HEK293T (cell line): ENCODE measurements around the gene ZNF777.
"Not testable (repeated sequence)": the region's sequence is repeated elsewhere in the genome, so short reads cannot be mapped to it uniquely, and the experiment has no call there.

Experiments
- CTCF ChIA-PET: fragments of 350-600 bp; formaldehyde crosslinking; extraction: SDS; loops from one replicate; lab custom pipeline; 2021; ENCODE audit warnings: antibody characterized with exemption, inconsistent platforms; lab: Yijun Ruan, JAX
- POLR2A ChIA-PET: fragments of 350-600 bp; formaldehyde crosslinking; extraction: SDS; loops from one replicate; lab custom pipeline; 2020; ENCODE audit warnings: antibody characterized with exemption, inconsistent platforms; lab: Yijun Ruan, JAX
- DNase-seq: peaks from one replicate; pipeline ENCODE4 v3.0.0; 2012; ENCODE audit warnings: mixed read lengths; ENCODE audit errors: extremely low spot score
- ARNT ChIP-seq: fragments of 450-650 bp; IDR thresholded peaks from 2 replicates; pipeline ENCODE4 v1.6.1; 2017; ENCODE audit warnings: mild to moderate bottlenecking
- BHLHE40 ChIP-seq: fragments of 450-650 bp; IDR thresholded peaks from 2 replicates; pipeline ENCODE4 v1.6.1; 2016; ENCODE audit warnings: mild to moderate bottlenecking, moderate library complexity, borderline replicate concordance
- CTBP1 ChIP-seq: fragments of 450-650 bp; IDR thresholded peaks from 2 replicates; pipeline ENCODE4 v1.6.1; 2016; ENCODE audit warnings: borderline replicate concordance
- ELF4 ChIP-seq: fragments of 450-650 bp; IDR thresholded peaks from 2 replicates; pipeline ENCODE4 v1.6.1; 2017; ENCODE audit warnings: antibody characterized with exemption
- FOXA1 ChIP-seq: fragments of 450-650 bp; IDR thresholded peaks from 2 replicates; pipeline ENCODE4 v1.6.1; 2016; ENCODE audit warnings: mild to moderate bottlenecking
- FOXK2 ChIP-seq: fragments of 450-650 bp; IDR thresholded peaks from 2 replicates; pipeline ENCODE4 v1.6.1; 2016; ENCODE audit warnings: mild to moderate bottlenecking
- FOXM1 ChIP-seq: fragments of 450-650 bp; IDR thresholded peaks from 2 replicates; pipeline ENCODE4 v1.6.1; 2017; ENCODE audit warnings: mild to moderate bottlenecking, borderline replicate concordance
- HDGF ChIP-seq: fragments of 450-650 bp; IDR thresholded peaks from 2 replicates; pipeline ENCODE4 v1.6.1; 2017; ENCODE audit warnings: antibody characterized with exemption, borderline replicate concordance
- L3MBTL2 ChIP-seq: fragments of 450-650 bp; conservative IDR thresholded peaks from 2 replicates; pipeline ENCODE4 v1.6.1; 2016; ENCODE audit warnings: mild to moderate bottlenecking
- LEF1 ChIP-seq: fragments of 450-650 bp; IDR thresholded peaks from 2 replicates; pipeline ENCODE4 v1.6.1; 2017; ENCODE audit warnings: mild to moderate bottlenecking, borderline replicate concordance
- NFRKB ChIP-seq: fragments of 450-650 bp; IDR thresholded peaks from 2 replicates; pipeline ENCODE4 v1.6.1; 2016; ENCODE audit warnings: mild to moderate bottlenecking, moderate library complexity
- SP1 ChIP-seq: fragments of 450-650 bp; IDR thresholded peaks from 2 replicates; pipeline ENCODE4 v1.6.1; 2017
- SUZ12 ChIP-seq: fragments of 450-650 bp; IDR thresholded peaks from 2 replicates; pipeline ENCODE4 v1.6.1; 2016; ENCODE audit warnings: mild to moderate bottlenecking
- TARDBP ChIP-seq: fragments of 450-650 bp; IDR thresholded peaks from 2 replicates; pipeline ENCODE4 v1.6.1; 2016
- ZNF384 ChIP-seq: fragments of 450-650 bp; IDR thresholded peaks from 2 replicates; pipeline ENCODE4 v1.6.1; 2016
- TF ChIP-seq, protein P1 (sequence below): fragments of 450-650 bp; IDR thresholded peaks from 2 replicates; pipeline ENCODE4 v1.6.1; 2016

ZNF777 gene

DNA sequence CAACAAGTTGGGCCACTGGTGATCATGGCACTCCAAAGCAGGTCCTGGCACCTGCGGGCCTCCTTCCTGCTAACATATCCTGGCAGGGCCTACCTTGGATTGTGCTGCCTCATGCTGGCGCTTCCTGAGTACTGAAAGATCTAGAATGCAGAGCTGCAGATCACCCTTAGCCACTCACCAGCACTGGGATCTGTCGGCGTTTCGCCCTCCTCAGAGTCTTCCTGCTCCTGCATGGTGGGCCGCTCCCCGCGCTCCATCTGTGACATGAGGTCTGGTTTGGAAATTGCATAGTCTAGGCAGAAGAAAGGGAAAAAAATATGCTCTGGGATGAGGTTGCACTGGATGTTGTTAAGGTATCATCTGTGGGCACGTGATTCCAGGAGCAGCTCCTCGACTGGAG lies 10.0 kb downstream of the ZNF777 start:
- ChIA-PET POLR2A (no interaction called here), CTCF (no interaction called here)
- DNase-seq = no peak
- TF ChIP-seq HDGF = no peak
- TF ChIP-seq, protein P1, sequence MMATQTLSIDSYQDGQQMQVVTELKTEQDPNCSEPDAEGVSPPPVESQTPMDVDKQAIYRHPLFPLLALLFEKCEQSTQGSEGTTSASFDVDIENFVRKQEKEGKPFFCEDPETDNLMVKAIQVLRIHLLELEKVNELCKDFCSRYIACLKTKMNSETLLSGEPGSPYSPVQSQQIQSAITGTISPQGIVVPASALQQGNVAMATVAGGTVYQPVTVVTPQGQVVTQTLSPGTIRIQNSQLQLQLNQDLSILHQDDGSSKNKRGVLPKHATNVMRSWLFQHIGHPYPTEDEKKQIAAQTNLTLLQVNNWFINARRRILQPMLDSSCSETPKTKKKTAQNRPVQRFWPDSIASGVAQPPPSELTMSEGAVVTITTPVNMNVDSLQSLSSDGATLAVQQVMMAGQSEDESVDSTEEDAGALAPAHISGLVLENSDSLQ = no peak

DNA sequence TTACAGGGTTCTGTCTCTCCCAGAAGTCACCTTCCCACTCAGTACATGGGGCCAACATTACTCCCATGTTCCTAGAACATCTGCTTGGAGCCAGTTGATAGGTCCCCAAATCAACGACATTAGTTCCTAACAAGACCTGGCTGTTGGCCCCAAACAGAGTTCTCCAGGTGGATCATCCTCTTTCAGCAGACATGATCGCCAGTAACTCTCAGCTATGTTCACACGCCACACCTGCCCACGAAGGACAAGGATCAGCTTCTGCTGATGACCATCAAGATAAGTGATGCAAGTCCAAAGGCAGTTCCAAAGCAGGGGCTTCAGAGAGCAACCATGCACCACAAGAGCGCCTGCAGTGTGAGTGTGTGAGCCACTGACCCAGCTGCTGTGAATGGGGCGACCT lies 11.0 kb downstream of the ZNF777 start:
- POLR2A ChIA-PET = no interaction called here
- CTCF ChIA-PET = no interaction called here
- no peak for TF ChIP-seq HDGF
- no peak for TF ChIP-seq SP1
- no peak for TF ChIP-seq FOXA1
- no peak for TF ChIP-seq CTBP1
- TF ChIP-seq SUZ12 = no peak
- TF ChIP-seq FOXM1 = no peak
- TF ChIP-seq BHLHE40 = no peak
- TF ChIP-seq, protein P1 = no peak
- no peak for TF ChIP-seq FOXK2
- DNase-seq = no peak

DNA sequence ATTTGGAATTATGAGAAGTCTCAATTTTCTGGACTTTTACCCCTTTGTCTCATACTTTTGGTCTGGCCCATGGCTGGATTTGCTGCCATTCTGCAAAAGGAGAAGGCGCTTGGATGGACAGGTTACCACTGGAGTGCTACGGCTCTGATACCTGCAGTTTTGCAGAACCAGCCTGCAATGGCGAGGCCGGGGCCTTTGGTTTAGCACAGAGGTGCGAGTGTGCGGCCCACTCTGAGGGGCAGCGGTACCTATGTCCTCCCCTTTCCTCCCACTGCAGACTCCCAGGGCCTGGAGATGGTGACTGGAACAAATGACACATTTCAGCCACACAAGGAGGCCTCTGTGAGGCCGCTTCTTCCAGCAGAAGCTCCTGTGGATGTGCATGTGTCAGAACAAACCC lies 11.9 kb downstream of the ZNF777 start:
- CTCF ChIA-PET = no interaction called here
- TF ChIP-seq FOXK2 = no peak
- TF ChIP-seq LEF1 = no peak
- no peak for TF ChIP-seq CTBP1
- no peak for TF ChIP-seq TARDBP
- no peak for TF ChIP-seq NFRKB
- TF ChIP-seq FOXA1 = no peak
- no peak for TF ChIP-seq SP1
- TF ChIP-seq ELF4 = no peak
- TF ChIP-seq BHLHE40 = no peak
- TF ChIP-seq SUZ12 = no peak
- no peak for TF ChIP-seq ZNF384
- no peak for TF ChIP-seq HDGF
- no peak for TF ChIP-seq FOXM1
- no peak for TF ChIP-seq L3MBTL2
- no peak for TF ChIP-seq ARNT

GRCh38 chr7:149446026-149446425 lies 14.8 kb downstream of the ZNF777 start:
- CTCF ChIA-PET, POLR2A ChIA-PET, DNase-seq: not testable (repeated sequence)

More for the DNA sequence above, 11.9 kb downstream of the ZNF777 start:
- no peak for DNase-seq
- POLR2A ChIA-PET = no interaction called here

- DNase-seq = no peak
- CTCF ChIA-PET = no interaction called here
- no peak for TF ChIP-seq ZNF384
- no peak for TF ChIP-seq BHLHE40
- no peak for TF ChIP-seq L3MBTL2
- no peak for TF ChIP-seq TARDBP
- no peak for TF ChIP-seq FOXM1
- no peak for TF ChIP-seq FOXA1
- POLR2A ChIA-PET = no interaction called here
Observed at GRCh38 chr7:149444287-149444686, 16.6 kb downstream of the ZNF777 start.

DNA sequence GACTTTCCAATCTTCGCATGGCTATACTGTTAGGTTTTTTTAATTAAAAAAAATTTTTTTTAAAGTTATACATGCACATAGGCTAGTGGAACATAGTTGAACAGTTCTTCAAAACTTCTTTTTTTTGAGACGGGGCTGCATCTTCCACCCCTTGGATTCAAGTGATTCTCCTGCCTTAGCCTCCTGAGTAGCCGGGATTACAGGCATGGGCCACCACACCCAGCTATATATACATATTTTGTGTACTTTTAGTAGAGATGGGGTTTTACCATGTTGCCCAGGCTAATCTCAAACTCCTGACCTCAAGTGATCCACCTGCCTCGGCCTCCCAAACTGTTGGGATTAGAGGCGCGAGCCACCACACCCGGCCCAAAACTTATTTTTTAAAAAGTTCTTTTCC lies 17.3 kb downstream of the ZNF777 start:
- ChIA-PET CTCF (no interaction called here), POLR2A (no interaction called here)
- TF ChIP-seq ELF4 = no peak
- no peak for TF ChIP-seq LEF1
- TF ChIP-seq FOXM1 = no peak
- no peak for TF ChIP-seq SP1
- TF ChIP-seq FOXK2 = no peak
- no peak for TF ChIP-seq NFRKB
- TF ChIP-seq CTBP1 = no peak
- TF ChIP-seq BHLHE40 = no peak
- TF ChIP-seq FOXA1 = no peak
- TF ChIP-seq HDGF = no peak
- TF ChIP-seq ZNF384 = no peak
- no peak for TF ChIP-seq L3MBTL2
- TF ChIP-seq, protein P1 = no peak
- no peak for TF ChIP-seq ARNT
- no peak for TF ChIP-seq SUZ12
- no peak for TF ChIP-seq TARDBP
- DNase-seq = no peak

- ChIA-PET CTCF (no interaction called here), POLR2A (no interaction called here)
- TF ChIP-seq BHLHE40 (no peak), ZNF384 (no peak), HDGF (no peak), NFRKB (no peak), SUZ12 (no peak), FOXK2 (no peak)
Observed at GRCh38 chr7:149442924-149443323, 17.9 kb downstream of the ZNF777 start.

More at GRCh38 chr7:149442924-149443323, 17.9 kb downstream of the ZNF777 start:
- DNase-seq = no peak
